HepG2 (cell line): Measurements from ENCODE around the gene ADPRM. TPM values are rescaled to one million over a fixed set of nuclear protein-coding genes. Genes with fewer than 3 reads are reported as not detected.

ENCODE experiments used
- ATAC-seq: fragments of 200-7000 bp; cut with Tn5 transposase; 3 replicates; pipeline ENCODE4 v1.9.1; 2020; ENCODE audit warnings: mild to moderate bottlenecking, moderate library complexity
- BruUV-seq: library from RNA; stranded (reverse); fragments of 400-500 nt; replicated peaks from 2 replicates; lab custom pipeline; 2021; lab: Mats Ljungman, UMichigan
- CTCF ChIA-PET: fragments of 300-600 bp; formaldehyde crosslinking; extraction: SDS; loops from one replicate; lab custom pipeline; 2021; ENCODE audit warnings: low total read pairs, inconsistent platforms, low intra/inter-chr PET ratio; lab: Yijun Ruan, JAX
- POLR2A ChIA-PET: fragments of 350-600 bp; sonication (Branson Sonifier 250); formaldehyde crosslinking; loops from one replicate; lab custom pipeline; 2020; ENCODE audit warnings: antibody characterized with exemption, inconsistent platforms; lab: Yijun Ruan, JAX
- DNase-seq: peaks from one replicate; pipeline ENCODE4 v3.0.0-alpha.2; 2015; ENCODE audit warnings: low spot score
- FAIRE-seq: peaks from 3 replicates; lab custom pipeline; 2011; peaks lifted over from hg19 to GRCh38; lab: Jason Lieb, UNC
- H2AFZ ChIP-seq: one replicate; pipeline ENCODE4 v1.6.1; 2011; ENCODE audit warnings: low read length, inconsistent platforms
- H3K27ac ChIP-seq: fragments of 300-600 bp; 3 replicates; pipeline ENCODE4 v1.8.0; 2011; ENCODE audit warnings: mixed run types, mild to moderate bottlenecking, mixed read lengths, low read length, inconsistent platforms; ENCODE audit not compliant: insufficient read depth; ENCODE audit errors: extremely low read length
- H3K27me3 ChIP-seq, 2 experiments: fragments of 200-600 bp in 1 of 2; 2 replicates in 1 of 2; 3 replicates in 1 of 2; pipeline versions ENCODE4 v1.6.0 to v1.8.0; 2011; ENCODE audit warnings: low read length in 2 of 2, mild to moderate bottlenecking in 2 of 2, moderate library complexity in 2 of 2, inconsistent platforms in 1 of 2; ENCODE audit not compliant: insufficient read depth in 2 of 2, control insufficient read depth in 1 of 2
- H3K36me3 ChIP-seq, 2 experiments: fragments of 200-600 bp in 1 of 2; replicated peaks in 1 of 2; 2 replicates in 1 of 2; 3 replicates in 1 of 2; pipeline versions ENCODE4 v1.5.1 to v1.8.0; 2011; ENCODE audit warnings: low read length in 2 of 2, inconsistent platforms in 1 of 2; ENCODE audit not compliant: insufficient read depth in 2 of 2, control insufficient read depth in 1 of 2
- H3K4me1 ChIP-seq: 2 replicates; pipeline ENCODE4 v1.5.1; 2012; ENCODE audit warnings: low read length, inconsistent platforms; ENCODE audit not compliant: insufficient read depth
- H3K4me2 ChIP-seq: 2 replicates; pipeline ENCODE4 v1.6.0; 2011; ENCODE audit warnings: low read depth, low read length, inconsistent platforms
- H3K4me3 ChIP-seq, 3 experiments: fragments of 200-600 bp in 1 of 3; sonication (generic), shearing (Covaris generic) in 1 of 3; replicated peaks in 1 of 3; 2 replicates each; pipeline ENCODE4 v1.5.1; 2011 to 2016; ENCODE audit warnings: low read length in 3 of 3, inconsistent platforms in 2 of 3, low read depth in 2 of 3, mild to moderate bottlenecking in 2 of 3, control low read depth in 1 of 3, mixed read lengths in 1 of 3; ENCODE audit not compliant: insufficient read depth in 1 of 3
- H3K79me2 ChIP-seq: one replicate; pipeline ENCODE4 v1.6.1; 2011; ENCODE audit warnings: low read length, inconsistent platforms; ENCODE audit not compliant: insufficient read depth
- H3K9ac ChIP-seq: 2 replicates; pipeline ENCODE4 v1.6.0; 2011; ENCODE audit warnings: mild to moderate bottlenecking, low read depth, low read length, inconsistent platforms; ENCODE audit not compliant: insufficient read depth
- H3K9me3 ChIP-seq: 2 replicates; pipeline ENCODE4 v1.5.1; 2012; ENCODE audit warnings: mild to moderate bottlenecking, low read length
- H4K20me1 ChIP-seq: 2 replicates; pipeline ENCODE4 v1.6.0; 2011; ENCODE audit warnings: inconsistent platforms, mild to moderate bottlenecking, low read length, moderate library complexity; ENCODE audit not compliant: insufficient read depth
- ATRX ChIP-seq: sonication (generic); formaldehyde crosslinking; IDR thresholded peaks from 2 replicates; pipeline ENCODE4 v1.4.0; 2020; ENCODE audit warnings: missing genetic modification reagents, borderline replicate concordance
- BCLAF1 ChIP-seq: fragments of 450-650 bp; IDR thresholded peaks from 2 replicates; pipeline ENCODE4 v1.6.1; 2017; ENCODE audit warnings: mild to moderate bottlenecking
- BRD4 ChIP-seq: sonication (generic); formaldehyde crosslinking; IDR thresholded peaks from 2 replicates; pipeline ENCODE4 v1.4.0; 2020; ENCODE audit warnings: missing genetic modification reagents
- CCAR2 ChIP-seq: fragments of 200-400 bp; formaldehyde crosslinking; optimal IDR thresholded peaks from 2 replicates; pipeline ENCODE3; 2018; ENCODE audit warnings: low read depth, mild to moderate bottlenecking, low read length, moderate library complexity
- GATAD1 ChIP-seq: IDR thresholded peaks from 2 replicates; pipeline ENCODE4 v1.6.1; 2016; ENCODE audit warnings: missing genetic modification reagents, missing compliant biosample characterization
- HOXA5 ChIP-seq: sonication (generic); formaldehyde crosslinking; IDR thresholded peaks from 2 replicates; pipeline ENCODE4 v1.4.0; 2020; ENCODE audit warnings: missing genetic modification reagents
- MED1 ChIP-seq: sonication (generic); formaldehyde crosslinking; IDR thresholded peaks from 2 replicates; pipeline ENCODE4 v1.4.0; 2020; ENCODE audit warnings: missing genetic modification reagents
- MEF2D ChIP-seq: sonication (generic); formaldehyde crosslinking; IDR thresholded peaks from 2 replicates; pipeline ENCODE4 v1.5.1; 2020; ENCODE audit warnings: mild to moderate bottlenecking, missing genetic modification reagents
- MIER3 ChIP-seq: IDR thresholded peaks from 2 replicates; pipeline ENCODE4 v1.6.1; 2016; ENCODE audit warnings: missing compliant biosample characterization, borderline replicate concordance
- POGK ChIP-seq: sonication (generic); formaldehyde crosslinking; conservative IDR thresholded peaks from 2 replicates; pipeline ENCODE4 v1.8.0; 2022; ENCODE audit warnings: mild to moderate bottlenecking, moderate library complexity, missing genetic modification reagents
- PRPF4 ChIP-seq: fragments of 200-400 bp; formaldehyde crosslinking; IDR thresholded peaks from 2 replicates; pipeline ENCODE4 v1.6.1; 2016; ENCODE audit warnings: low read length, low read depth; ENCODE audit not compliant: poor library complexity, severe bottlenecking
- RFX1 ChIP-seq: fragments of 450-650 bp; IDR thresholded peaks from 2 replicates; pipeline ENCODE4 v1.6.1; 2017
- TCF7L2 ChIP-seq: IDR thresholded peaks from 2 replicates; pipeline ENCODE4 v1.6.1; 2011; ENCODE audit warnings: mild to moderate bottlenecking, low read depth, low read length, moderate library complexity
- ZBTB26 ChIP-seq: IDR thresholded peaks from 2 replicates; pipeline ENCODE4 v1.6.1; 2016; ENCODE audit warnings: missing compliant biosample characterization, missing genetic modification reagents, borderline replicate concordance
- ZC3H4 ChIP-seq: sonication (generic); formaldehyde crosslinking; IDR thresholded peaks from 2 replicates; pipeline ENCODE4 v1.4.0; 2020; ENCODE audit warnings: missing genetic modification reagents, borderline replicate concordance
- ZNF234 ChIP-seq: sonication (generic); formaldehyde crosslinking; conservative IDR thresholded peaks from 2 replicates; pipeline ENCODE4 v1.5.1; 2020; ENCODE audit warnings: mild to moderate bottlenecking, missing genetic modification reagents
- ZNF431 ChIP-seq: sonication (generic); formaldehyde crosslinking; IDR thresholded peaks from 2 replicates; pipeline ENCODE4 v1.9.0; 2022; ENCODE audit warnings: missing genetic modification reagents, low read depth, mild to moderate bottlenecking, borderline replicate concordance
- ZNF639 ChIP-seq: conservative IDR thresholded peaks from 2 replicates; pipeline ENCODE4 v1.6.1; 2018; ENCODE audit warnings: missing genetic modification reagents
- WGBS: methylation state at CpG from one replicate; pipeline ENCODE4 v1.1.6; 2017; ENCODE audit warnings: low lambda C conversion rate; 5-methylcytosine and 5-hydroxymethylcytosine counted together
- in situ Hi-C: cut with HindIII; loops from 2 replicates; pipeline ENCODE4 v1.10.0; 2017; ENCODE audit warnings: low pct_unique_long_range_greater_than_20kb; ENCODE audit not compliant: extremely low pct_ligation_motif_present
- intact Hi-C: fragments of 100-400 bp; cut with micrococcal nuclease; formaldehyde crosslinking; loops from one replicate; pipeline ENCODE4 v1.10.0; 2022; ENCODE audit not compliant: unreplicated experiment
- polyA plus RNA-seq, 8 experiments: library from polyadenylated mRNA; depleted of rRNA in 3 of 8; stranded (reverse) in 7 of 8; unstranded in 1 of 8; fragments of >200 nt; fragmentation: Illumina TruSeq in 4 of 8; extraction: Trizol in 4 of 8; gene quantifications; 2 replicates each; pipeline versions ENCODE4 v1.2.1 to v1.2.3, GENCODE V29; 2011 to 2016; ENCODE audit warnings: low read depth in 4 of 8, missing spikeins in 1 of 8, mixed read lengths in 1 of 8; ENCODE audit not compliant: insufficient read depth in 1 of 8
- total RNA-seq, 5 experiments: library from RNA; depleted of rRNA; stranded (reverse); fragments of >200 nt; fragmentation: Illumina TruSeq; extraction: Trizol; gene quantifications; 2 replicates each; pipeline ENCODE4 v1.2.3, GENCODE V29; 2016; ENCODE audit warnings: low read depth in 1 of 5

Gene ADPRM
- total and polyA plus RNA-seq, 2 of the 13 experiments (the other 11 are each of a cell fraction or from before 2014, with no cell fraction given), result 5.6 to 10.8 TPM

GRCh38 chr17:10744501-10745000 lies 47.2 kb downstream of the ADPRM start:
- Histone ChIP-seq H3K9me3 (no peaks in the 10 kb centered on the region), H3K27me3 (peaks cover 0 to 11% of the 10 kb centered on the region in 2 experiments; a peak in 1 of 5 replicates), H3K4me1 (peaks cover 19% of the 10 kb centered on the region), H4K20me1 (no peaks in the 10 kb centered on the region), H3K4me2 (no peak overlapping the region), H3K79me2 (no peaks in the 10 kb centered on the region), H3K36me3 (no peaks in the 10 kb centered on the region), H2AFZ (no peak overlapping the region), H3K9ac (no peak overlapping the region), H3K4me3 (no peak overlapping the region), H3K27ac (no peak overlapping the region)
- ATAC-seq (peak; percentile 88), DNase-seq (peak; percentile 75), FAIRE-seq (peak; percentile 23)
- WGBS, result under 1% methylated on average over 7 of the region's 7 CpGs
- intact Hi-C loops (no loop called here), in situ Hi-C loops (no loop called here)
- no TSS peak for BruUV-seq
- CTCF ChIA-PET, result no interaction called here
- POLR2A ChIA-PET, result interaction anchor here (0.7 kb wide), 1 partner anchor 242 kb away, joined by 6 read pairs; no protein-coding TSS in a partner anchor
- TF ChIP-seq RFX1 (no peak), ZBTB26 (CRISPR knock-in tag) (no peak), ZNF431 (CRISPR knock-in tag) (no peak), BCLAF1 (no peak), ZNF234 (CRISPR knock-in tag) (no peak), HOXA5 (CRISPR knock-in tag) (no peak), POGK (CRISPR knock-in tag) (no peak), MED1 (CRISPR knock-in tag) (no peak), PRPF4 (no peak), ZC3H4 (no peak), BRD4 (CRISPR knock-in tag) (no peak), ZNF639 (CRISPR knock-in tag) (no peak), ATRX (no peak), CCAR2 (no peak), TCF7L2 (peak; percentile 74), GATAD1 (no peak), MEF2D (0 out of 2 replicates have a peak, but pooled peaks have one; percentile 29), MIER3 (CRISPR knock-in tag) (no peak)
